Activated CD8-positive, alpha-beta memory T cell treated with anti-CD3 and anti-CD28 coated beads for 1 hour (primary cell): ENCODE measurements around the gene TP53AIP1.
"Not testable (repeated sequence)": the region's sequence is repeated elsewhere in the genome, so short reads cannot be mapped to it uniquely, and the experiment has no call there.

ENCODE experiments used
- DNase-seq, 2 donors: peaks; one replicate each; pipeline ENCODE4 v3.0.0-alpha.2; 2020; ENCODE audit warnings: low read depth in 1 of 2; ENCODE audit errors: extremely low read depth in 1 of 2

Gene TP53AIP1

DNA sequence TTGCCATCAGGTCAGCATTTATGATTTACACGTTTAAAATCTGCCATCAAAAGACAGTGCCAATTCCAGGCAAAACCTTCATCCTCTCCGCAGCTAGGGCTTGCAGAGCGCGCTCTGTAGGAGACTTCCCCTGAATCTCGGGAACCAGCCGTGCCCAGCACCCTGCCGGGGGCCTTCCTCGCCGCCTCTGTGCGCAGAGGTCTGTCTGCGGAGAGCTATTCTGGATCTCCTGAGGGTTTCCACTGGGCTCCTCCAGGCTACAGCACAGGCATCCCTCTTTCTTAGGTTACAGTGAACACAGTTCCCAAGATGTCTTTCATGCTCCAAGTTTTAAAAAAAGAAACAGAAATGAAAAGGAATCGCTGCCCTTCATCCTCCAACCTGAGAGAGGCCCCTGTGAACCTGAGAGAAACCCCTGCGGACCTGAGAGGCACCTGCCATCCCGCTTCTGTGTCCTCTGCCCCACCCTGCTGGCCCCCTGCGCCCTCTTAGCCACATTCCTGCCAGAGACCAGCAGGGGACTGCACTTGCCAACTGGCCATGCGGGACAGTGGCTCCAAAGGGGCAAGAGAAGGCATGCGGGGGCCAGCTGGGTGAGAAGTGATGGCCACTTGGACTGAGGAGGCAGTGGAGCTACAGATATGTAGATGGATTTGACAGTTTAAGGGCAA is 16.1 kb downstream of the TP53AIP1 start:
- DNase-seq: no peak

DNA sequence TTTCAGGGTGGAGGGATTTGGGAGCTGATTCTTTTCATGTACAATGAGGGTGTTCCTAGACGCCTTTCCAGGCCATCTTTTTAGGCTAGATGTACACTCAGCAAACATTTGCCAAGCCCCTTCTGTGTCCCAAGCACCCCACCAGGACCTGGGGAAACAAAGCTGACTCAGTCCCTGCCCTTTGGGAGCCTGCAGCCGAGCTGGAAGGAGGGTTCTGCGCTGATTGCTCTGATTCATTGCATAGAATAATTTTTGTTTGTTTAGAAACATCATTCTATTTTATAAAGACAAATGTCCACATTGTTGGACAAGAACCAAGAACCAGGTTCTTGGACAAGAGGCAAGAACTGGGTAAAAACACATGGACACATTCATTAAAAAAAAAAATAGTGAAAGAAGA is 16.7 kb downstream of the TP53AIP1 start:
- DNase-seq: no peak

DNA sequence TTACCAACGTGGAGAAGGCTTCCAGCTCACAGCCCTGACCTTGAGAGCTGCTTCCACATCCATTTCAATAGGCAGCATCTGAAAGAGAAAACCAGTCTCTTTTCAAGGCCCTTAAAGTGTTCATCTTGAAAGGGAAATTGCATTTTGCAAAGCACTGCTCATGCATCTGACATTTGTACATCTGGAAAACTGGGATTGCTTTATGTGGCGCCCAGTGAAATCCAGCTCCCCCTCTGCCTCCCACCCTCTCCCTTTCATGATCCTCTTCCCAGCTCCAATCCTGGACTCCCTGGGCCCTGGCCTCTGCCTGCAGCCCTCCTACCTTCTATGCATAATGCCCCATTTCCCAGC is 17.4 kb downstream of the TP53AIP1 start:
- DNase-seq: no peak

DNA sequence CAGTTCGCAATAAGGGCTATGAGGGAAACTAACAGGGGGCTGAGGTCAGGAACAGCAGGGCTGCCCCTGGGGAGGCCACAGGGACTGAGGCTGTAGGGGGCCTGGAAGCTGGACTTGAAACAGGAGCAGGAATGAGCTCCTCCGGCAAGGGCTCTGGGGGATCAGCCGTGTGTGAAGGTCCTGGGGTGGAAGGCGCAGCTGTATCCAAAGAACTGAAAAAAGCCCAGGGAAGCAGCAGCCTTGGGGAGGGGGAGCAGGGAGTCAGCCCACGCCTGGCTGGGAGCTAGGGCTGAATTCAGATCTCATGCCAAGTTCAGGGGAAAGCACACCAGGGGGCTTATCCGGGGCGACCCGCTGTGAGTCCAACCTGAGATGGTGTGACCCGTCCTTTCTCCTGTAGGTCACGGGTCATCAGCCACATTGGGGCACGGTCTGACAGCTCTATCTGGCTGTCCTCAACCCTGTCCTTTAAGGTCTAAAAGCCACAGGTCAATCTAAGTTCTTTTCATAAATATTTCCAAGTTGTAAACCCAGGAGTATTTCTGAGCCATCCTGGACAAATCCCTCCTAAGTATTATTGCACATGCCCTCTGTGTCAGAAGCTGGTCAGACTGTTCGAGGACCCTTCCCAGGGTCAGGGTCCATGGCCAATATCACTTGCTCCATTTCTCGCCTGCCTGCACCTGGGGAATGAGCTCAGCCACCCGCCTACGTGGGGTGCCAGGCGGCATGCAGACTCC is 18.0 kb downstream of the TP53AIP1 start:
- no peak for DNase-seq

DNA sequence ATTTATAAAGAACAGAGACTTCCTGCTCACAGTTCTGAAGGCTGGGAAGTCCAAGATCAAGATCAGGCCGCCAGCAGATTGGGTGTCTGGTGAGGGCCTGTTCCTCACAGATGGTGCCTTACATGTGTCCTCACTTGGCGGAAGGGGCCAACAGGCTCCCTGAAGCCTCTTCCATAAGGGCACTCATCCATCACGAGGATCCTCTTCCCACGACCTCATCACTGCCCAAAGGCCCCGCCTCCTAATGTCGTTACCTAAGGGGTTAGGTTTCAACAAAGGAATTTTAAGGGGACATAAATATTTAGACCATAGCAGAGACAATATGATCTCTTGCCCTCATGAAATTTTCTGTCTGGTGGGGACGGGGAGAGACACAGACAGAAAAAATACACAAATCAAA is 18.6 kb downstream of the TP53AIP1 start:
- no peak for DNase-seq

DNA sequence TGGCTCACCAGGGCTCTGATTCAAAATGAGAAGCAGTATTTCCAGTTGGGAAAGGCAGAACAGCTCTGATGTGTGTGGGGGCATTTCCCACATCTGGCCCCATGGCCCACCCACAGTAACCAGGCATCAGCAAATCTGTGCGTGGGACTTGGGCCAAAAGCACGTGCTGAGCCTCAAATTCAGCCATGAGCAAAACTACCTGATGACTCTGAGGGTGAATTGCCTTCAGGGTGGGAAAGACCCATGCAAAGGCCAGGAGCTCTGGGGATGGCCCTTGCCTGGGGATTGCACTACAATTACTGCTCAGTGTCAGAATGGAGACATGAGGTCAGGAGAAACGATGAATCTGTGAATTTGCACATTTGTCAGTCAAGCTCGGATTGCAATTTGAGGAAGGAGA is 20.9 kb downstream of the TP53AIP1 start:
- DNase-seq: no peak

DNA sequence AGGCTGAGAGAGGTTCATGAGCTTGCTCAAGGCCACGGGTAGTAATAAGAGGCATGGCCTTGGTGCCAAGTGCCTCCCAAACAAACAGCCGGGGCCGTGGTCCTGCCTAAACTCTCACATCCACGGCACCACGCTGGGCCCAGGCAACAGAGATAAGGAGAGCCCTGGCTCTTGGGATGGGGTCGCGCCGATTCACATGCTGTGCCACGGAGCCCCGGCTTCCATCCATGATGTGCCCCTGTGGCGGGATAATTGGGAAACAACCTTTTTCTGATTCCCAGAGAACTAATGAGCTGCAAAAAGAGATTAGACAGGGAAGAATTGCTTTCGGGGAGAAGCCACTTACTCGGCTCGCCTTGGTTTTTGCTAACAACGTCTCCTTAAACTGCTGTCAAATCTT is 22.0 kb downstream of the TP53AIP1 start:
- DNase-seq: no peak

DNA sequence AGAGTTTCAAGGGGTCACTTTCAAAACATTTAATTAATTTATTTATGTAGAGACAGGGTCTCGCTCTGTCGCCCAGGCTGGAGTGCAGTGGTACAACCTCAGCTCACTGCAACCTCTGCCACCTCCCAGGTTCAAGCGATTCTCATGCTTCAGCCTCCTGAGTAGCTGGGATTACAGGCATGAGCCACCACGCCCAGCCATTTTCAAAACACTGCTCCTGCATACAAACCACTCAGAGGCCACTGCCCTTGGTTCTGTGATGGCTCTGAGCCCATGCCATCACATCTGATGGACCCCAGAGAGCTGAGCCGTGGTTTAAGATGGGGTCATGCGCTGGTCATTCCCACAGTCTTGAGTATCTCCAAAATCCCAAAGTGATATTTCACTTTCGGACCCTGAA is 23.0 kb downstream of the TP53AIP1 start:
- not testable (repeated sequence) for DNase-seq

DNA sequence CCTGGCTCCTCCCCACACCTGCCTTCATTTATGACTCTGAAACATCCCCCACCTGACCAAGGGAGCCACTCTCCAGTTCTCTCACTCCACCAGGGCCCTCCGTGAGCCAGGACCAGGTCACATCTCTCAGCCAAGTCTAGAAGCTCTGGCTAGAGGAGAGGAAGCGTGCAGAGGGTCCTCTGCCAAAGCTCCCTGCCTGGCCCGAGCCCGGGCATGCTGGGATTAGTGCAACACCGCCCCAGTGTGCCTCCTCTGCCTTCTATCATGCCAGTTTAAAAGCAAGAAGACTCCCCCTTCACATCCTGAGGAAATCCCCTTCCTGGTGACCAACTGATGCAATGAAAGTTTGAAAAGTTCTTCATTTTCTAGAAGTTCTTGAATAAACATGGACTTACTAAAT is 23.5 kb downstream of the TP53AIP1 start:
- no peak for DNase-seq

DNA sequence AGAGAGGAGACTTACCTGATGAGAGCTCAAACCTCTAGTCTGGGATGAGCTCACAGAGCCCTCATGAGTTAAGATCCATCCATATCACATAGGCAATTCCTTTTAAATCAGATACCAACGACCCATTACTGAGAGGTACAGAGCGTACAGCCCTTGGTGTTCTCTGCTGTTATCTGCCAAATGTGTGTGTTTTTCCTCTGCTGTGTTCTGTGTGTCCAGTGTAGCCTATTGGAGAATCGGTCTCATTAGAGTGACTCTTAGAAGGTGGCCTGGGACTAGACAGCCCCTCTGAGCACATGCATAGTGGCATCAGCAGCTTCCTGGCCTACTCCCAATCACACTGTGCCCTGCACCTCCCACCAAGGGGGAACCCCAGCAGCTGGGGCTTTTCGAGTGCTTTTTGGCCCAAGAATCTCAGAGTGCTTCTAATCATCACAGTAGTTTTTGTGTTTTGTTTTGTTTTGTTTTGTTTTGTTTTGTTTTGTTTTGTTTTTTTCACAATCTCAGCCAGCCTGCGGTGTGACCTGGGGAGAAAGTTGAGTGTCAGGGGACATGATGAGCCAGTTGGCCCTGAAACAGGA is 25.4 kb downstream of the TP53AIP1 start:
- DNase-seq: no peak

DNA sequence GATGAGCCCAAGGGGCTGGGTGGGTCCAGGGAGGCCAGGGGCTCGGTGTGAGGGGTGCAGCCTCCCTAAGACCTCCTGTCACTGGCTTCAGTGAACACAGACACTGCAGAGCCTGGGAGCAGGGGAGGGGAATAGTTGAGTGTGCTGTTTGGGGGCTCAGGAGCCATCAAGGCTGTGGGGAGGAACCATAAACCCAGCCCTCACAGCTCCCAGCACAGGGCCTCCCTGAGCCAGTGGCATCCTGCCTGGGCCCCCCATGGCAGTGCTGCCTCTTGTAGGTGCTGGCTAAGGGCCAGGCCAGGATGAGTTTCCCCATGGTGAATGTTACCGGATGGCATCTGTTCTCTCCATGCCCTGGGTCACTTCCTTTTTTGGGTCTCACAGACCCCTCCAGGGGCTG is 26.0 kb downstream of the TP53AIP1 start:
- DNase-seq: no peak

DNA sequence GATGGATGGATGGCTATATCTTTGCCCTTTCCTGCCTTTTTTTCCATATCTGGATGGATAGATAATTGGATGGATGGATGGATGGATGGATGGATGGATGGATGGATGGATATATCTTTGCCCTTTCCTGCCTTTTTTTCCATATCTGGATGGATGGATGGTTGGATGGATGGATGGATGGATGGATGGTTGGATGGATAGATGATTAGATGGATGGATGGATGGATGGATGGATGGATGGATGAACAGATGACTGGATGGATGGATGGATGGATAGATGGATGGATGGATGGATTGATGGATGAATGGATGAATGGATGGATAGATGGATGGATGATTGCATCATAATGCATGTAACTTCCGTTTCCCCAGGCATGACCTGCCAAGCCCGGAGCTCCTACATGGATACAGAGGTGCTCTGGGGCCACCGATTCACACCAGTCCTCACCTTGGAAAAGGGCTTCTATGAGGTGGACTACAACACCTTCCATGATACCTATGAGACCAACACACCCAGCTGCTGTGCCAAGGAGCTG is 26.6 kb downstream of the TP53AIP1 start:
- DNase-seq: no peak

DNA sequence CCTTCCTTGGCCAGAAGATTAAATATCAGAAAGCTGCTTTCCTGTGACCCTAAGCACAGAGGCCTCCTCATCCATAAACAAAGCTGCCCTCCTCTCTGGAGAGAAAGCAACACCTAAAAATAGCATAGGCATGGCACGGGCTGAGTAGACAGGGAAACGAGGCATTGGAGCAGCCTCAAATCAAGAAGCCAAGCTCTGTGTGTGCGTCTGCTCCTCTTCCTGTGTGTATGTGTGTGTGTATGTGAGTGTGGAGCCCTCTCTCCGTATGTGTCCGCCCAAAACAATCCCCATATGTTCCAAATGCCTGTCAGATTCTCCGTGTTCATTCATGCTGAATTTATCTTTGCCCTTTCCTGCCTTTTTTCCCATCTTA is 27.5 kb downstream of the TP53AIP1 start:
- DNase-seq: no peak

DNA sequence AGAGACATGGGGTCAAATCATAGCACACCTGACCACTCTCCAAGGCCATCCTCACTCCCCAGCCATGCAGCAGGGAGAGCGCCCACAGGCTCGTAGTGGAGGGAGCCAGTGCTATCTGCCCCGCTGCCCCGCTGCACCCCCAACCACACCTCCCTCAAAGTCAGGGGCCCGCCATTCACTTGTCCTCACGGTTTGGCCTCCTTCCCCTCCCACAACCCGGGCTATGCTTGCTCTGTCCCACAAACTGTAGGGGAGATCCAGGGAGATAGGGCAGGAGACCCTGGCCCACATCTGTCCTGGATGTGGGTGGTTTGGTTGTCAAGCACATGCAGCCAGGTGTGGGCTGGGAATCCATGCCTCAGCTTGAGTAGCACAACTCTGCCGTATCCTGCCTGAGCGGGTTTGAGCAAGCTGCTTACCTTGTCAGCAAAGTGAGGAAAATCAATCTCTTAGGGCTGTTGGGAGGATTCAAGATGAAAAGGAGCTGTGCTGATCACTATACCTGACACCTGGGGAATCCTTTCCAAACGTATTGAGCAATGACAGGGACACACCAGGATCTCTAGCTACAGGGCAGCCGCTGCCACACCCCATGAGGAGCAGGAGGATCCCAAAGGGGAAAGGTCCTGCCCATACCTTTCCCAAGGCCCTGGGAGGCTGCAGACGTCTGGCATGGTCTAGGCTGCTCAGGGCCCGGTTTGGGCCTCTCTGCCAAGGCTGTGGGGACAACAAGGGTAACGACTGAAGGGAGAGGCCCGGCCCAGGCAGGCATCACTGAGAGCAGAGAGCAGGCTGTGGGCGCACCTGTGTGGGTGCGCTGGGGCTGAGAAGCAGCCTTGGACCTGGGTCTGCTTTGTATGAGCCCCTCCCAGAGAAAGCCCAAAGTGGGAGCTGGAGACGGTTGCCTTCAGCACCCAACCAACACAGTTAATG is 28.2 kb downstream of the TP53AIP1 start:
- no peak for DNase-seq

DNA sequence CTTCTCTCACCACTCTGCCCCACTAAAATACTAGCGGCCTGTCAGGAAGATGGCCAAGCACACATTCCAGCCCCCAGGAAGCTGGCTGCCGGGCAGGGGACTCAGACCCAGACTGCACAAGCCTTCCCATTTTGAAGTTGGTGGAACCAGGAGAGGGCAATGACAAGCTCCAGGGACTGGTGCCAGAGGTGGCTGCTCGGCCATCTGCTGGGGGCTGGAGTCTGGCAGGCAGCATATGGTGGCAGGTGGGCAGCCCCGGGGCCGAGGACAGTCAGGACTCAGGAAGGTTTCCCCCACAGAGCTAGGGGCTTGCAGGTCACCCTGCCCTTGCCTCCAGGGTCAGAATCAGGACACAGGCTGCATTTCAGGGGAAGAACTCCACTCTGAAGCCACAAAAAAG is 28.9 kb downstream of the TP53AIP1 start:
- no peak for DNase-seq

DNA sequence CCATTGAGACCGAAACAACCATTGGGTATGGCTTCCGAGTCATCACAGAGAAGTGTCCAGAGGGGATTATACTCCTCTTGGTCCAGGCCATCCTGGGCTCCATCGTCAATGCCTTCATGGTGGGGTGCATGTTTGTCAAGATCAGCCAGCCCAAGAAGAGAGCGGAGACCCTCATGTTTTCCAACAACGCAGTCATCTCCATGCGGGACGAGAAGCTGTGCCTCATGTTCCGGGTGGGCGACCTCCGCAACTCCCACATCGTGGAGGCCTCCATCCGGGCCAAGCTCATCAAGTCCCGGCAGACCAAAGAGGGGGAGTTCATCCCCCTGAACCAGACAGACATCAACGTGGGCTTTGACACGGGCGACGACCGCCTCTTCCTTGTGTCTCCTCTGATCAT is 31.0 kb downstream of the TP53AIP1 start:
- no peak for DNase-seq

DNA sequence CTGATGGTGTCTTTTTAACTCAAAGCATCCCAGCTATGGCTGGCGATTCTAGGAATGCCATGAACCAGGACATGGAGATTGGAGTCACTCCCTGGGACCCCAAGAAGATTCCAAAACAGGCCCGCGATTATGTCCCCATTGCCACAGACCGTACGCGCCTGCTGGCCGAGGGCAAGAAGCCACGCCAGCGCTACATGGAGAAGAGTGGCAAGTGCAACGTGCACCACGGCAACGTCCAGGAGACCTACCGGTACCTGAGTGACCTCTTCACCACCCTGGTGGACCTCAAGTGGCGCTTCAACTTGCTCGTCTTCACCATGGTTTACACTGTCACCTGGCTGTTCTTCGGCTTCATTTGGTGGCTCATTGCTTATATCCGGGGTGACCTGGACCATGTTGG is 31.4 kb downstream of the TP53AIP1 start:
- no peak for DNase-seq

DNA sequence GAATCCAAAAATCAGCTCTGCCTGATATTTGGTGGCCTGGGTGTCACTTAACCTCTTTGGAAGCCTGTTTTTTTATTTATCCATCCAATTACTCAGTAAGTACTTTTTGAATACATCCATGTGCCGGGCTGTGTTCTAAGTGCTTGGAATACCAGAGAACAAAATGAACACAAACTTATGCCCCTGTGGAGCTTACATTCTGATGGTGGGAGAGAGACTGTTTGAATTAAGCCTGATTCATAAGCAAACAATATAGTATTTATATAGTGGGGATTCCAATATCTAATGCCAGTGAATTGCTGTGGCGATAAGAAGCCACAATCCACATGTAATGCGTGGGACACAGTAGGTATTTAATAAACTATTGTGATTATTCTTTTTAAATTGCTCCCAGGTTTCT is 32.1 kb downstream of the TP53AIP1 start:
- DNase-seq: no peak

DNA sequence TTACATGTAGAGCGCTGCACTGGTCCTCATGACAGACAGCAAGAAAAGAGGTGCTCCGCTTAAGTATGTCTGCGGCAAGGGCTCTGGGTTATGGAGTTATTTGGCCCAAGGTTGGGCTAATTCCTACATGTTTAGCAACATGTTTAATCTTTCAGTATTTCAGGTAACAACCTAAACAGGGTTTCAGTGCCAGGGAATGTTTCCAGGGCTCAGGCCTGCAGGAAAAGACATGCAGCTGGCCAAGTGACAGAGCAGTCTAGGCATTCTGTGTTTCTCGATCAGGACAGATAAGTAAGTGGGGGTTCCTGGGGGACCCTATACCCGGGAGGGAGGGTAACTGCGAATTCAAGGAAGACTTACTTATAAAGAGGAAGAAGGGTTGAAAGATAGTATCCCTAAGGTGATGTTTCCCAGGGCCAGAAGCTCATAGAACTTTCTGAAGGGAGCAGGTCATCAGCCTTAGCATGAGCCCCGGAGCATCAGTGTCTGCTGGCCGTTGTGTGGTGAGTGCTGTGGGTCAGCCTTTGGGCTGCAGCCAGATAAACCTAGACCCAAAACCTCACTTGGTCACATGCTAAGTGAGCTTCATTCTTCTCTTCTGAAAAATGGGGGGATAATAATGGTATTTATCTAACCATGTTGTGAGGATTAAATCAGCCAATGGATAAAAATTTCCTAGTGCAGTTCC is 33.1 kb downstream of the TP53AIP1 start:
- DNase-seq: no peak

DNA sequence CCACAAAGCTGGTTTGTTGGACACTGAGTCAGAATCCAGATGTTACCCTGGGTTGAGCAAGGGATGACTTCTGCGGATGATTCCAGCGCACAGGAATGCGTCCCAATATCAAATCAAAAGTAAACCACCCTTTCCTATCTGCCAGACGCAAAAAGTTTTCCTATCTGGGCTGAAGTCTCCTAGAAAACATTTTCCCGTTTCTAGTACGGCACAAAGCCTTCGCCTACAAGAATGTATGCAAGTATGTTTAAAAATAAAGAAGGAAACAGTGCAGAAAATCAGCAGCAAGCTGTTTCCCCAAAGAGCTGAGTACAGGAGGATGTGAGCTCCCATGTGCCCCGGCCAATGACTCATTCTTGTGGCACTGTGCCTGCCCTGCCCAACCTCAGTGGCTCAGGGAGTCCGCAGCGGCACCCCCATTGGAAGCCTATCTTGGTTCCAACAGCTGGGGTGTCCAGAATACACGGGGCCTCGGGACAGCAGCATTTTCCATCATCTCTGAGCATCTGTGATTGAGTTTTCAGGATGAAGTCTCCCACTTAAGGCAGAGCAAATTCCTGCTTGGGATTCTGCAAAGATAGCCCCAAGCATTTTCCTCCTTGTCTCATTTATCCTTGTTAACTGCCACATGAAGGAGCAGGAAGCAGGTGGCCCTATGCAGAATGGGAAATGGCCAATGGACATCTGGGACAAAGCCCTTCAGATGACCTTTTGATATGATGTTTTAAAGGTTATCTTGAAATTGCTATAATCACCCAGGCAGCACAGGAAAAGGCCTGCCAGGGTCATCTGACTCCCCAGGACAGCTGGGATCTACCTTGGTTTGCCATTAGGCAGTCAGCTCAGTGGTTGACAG is 34.1 kb downstream of the TP53AIP1 start:
- no peak for DNase-seq
